Left ventricle myocardium inferior (tissue), 1 donor: ENCODE measurements around the gene SMIM32. TPM values are rescaled to one million over a fixed set of nuclear protein-coding genes. Genes with fewer than 3 reads are reported as not detected.
A peak's percentile ranks its signal among the peaks of the same experiment; 100 is the strongest.

Experiments used
- DNase-seq: peaks from one replicate; pipeline ENCODE4 v3.0.0-alpha.2; 2020
- H3K27ac ChIP-seq: fragments of 200-600 bp; replicated peaks from 2 replicates; pipeline ENCODE4 v1.8.0; 2021
- H3K27me3 ChIP-seq: fragments of 200-600 bp; 2 replicates; pipeline ENCODE4 v1.8.0; 2021; ENCODE audit warnings: low read depth
- H3K36me3 ChIP-seq: fragments of 200-600 bp; 2 replicates; pipeline ENCODE4 v1.8.0; 2021
- H3K4me1 ChIP-seq: fragments of 200-600 bp; 2 replicates; pipeline ENCODE4 v1.8.0; 2021
- H3K4me3 ChIP-seq: fragments of 200-600 bp; 2 replicates; pipeline ENCODE4 v1.8.0; 2021; ENCODE audit warnings: mild to moderate bottlenecking, moderate library complexity
- H3K9me3 ChIP-seq: fragments of 200-600 bp; replicated peaks from 2 replicates; pipeline ENCODE4 v1.8.0; 2021
- CTCF ChIP-seq: fragments of 200-600 bp; IDR thresholded peaks from 2 replicates; pipeline ENCODE4 v1.8.0; 2021; ENCODE audit warnings: antibody characterized with exemption, mild to moderate bottlenecking, borderline replicate concordance
- intact Hi-C: fragments of 100-400 bp; cut with micrococcal nuclease; formaldehyde crosslinking; loops from one replicate; pipeline ENCODE4 v1.11.0; 2022
- total RNA-seq: library from RNA; stranded (reverse); fragmentation: NEBNext Ultra II Directional; extraction: Animal tissue kit (Norgen Biotek cat#: 25700); gene quantifications from one replicate; pipeline ENCODE4 v1.2.1, GENCODE V29; 2021
- donor health status: DM: no; HTN: yes; CAD: no; lungs with severe emphysema.

SMIM32 gene
- total RNA-seq, 1 donor from 2014 or later, result not detected

- H3K4me1 ChIP-seq, result no peaks in the 10 kb centered on the region
- H3K27ac ChIP-seq, result no peak overlapping the region
- H3K27me3 ChIP-seq, result peaks cover 84% of the 10 kb centered on the region
- peak; percentile 49 for DNase-seq
- no peaks in the 10 kb centered on the region for H3K9me3 ChIP-seq
- H3K4me3 ChIP-seq, result no peak overlapping the region
- TF ChIP-seq CTCF, result peak; percentile 92
- no peaks in the 10 kb centered on the region for H3K36me3 ChIP-seq
- intact Hi-C loops, result loop anchor here (5.0 kb wide), 1 partner anchor 325 kb away; no protein-coding TSS in a partner anchor
These were observed 19.3 kb upstream of the SMIM32 start for GRCh38 chr5:136212252-136212721.

GRCh38 chr5:136211282-136212040 lies 18.5 kb upstream of the SMIM32 start:
- TF ChIP-seq CTCF, result no peak
- H3K36me3 ChIP-seq, result no peaks in the 10 kb centered on the region
- intact Hi-C loops, result loop anchor here (5.0 kb wide), 1 partner anchor 324 kb away; no protein-coding TSS in a partner anchor
- peaks cover 86% of the 10 kb centered on the region for H3K27me3 ChIP-seq
- no peak overlapping the region for H3K4me3 ChIP-seq
- no peak overlapping the region for H3K27ac ChIP-seq
- no peaks in the 10 kb centered on the region for H3K4me1 ChIP-seq
- H3K9me3 ChIP-seq, result no peaks in the 10 kb centered on the region
- DNase-seq, result no peak

- TF ChIP-seq CTCF, result no peak
- Histone ChIP-seq H3K36me3 (no peaks in the 10 kb centered on the region), H3K4me3 (no peak overlapping the region), H3K9me3 (peaks cover 3% of the 10 kb centered on the region), H3K27me3 (peaks cover 87% of the 10 kb centered on the region), H3K27ac (no peak overlapping the region), H3K4me1 (no peaks in the 10 kb centered on the region)
- no peak for DNase-seq
- intact Hi-C loops, result loop anchor here (5.0 kb wide), 1 partner anchor 323 kb away; no protein-coding TSS in a partner anchor
These were observed 17.3 kb upstream of the SMIM32 start for GRCh38 chr5:136210259-136210658.

- no peaks in the 10 kb centered on the region for H3K4me1 ChIP-seq
- H3K4me3 ChIP-seq, result no peak overlapping the region
- DNase-seq, result no peak
- peaks cover 87% of the 10 kb centered on the region for H3K27me3 ChIP-seq
- peaks cover 5% of the 10 kb centered on the region for H3K9me3 ChIP-seq
- no peak overlapping the region for H3K27ac ChIP-seq
- intact Hi-C loops, result no loop called here
- no peak for TF ChIP-seq CTCF
- no peaks in the 10 kb centered on the region for H3K36me3 ChIP-seq
These were observed 16.5 kb upstream of the SMIM32 start for GRCh38 chr5:136209346-136209910.

- Histone ChIP-seq H3K4me3 (no peak overlapping the region), H3K27me3 (peaks cover 87% of the 10 kb centered on the region), H3K36me3 (no peaks in the 10 kb centered on the region), H3K9me3 (peaks cover 5% of the 10 kb centered on the region), H3K4me1 (no peaks in the 10 kb centered on the region), H3K27ac (no peak overlapping the region)
- no peak for TF ChIP-seq CTCF
- DNase-seq, result no peak
- intact Hi-C loops, result no loop called here
These were observed 16.0 kb upstream of the SMIM32 start for GRCh38 chr5:136208916-136209315.
